C1 segment of cervical spinal cord (tissue), 14 donors: ENCODE results near the gene GAS5.
"Not testable (repeated sequence)": the region's sequence is repeated elsewhere in the genome, so short reads cannot be mapped to it uniquely, and the experiment has no call there.

Experiments used
- DNase-seq, 14 donors: peaks; one replicate each; lab custom pipeline; 2025; lab: John Stamatoyannopoulos, UW

Gene GAS5

DNA sequence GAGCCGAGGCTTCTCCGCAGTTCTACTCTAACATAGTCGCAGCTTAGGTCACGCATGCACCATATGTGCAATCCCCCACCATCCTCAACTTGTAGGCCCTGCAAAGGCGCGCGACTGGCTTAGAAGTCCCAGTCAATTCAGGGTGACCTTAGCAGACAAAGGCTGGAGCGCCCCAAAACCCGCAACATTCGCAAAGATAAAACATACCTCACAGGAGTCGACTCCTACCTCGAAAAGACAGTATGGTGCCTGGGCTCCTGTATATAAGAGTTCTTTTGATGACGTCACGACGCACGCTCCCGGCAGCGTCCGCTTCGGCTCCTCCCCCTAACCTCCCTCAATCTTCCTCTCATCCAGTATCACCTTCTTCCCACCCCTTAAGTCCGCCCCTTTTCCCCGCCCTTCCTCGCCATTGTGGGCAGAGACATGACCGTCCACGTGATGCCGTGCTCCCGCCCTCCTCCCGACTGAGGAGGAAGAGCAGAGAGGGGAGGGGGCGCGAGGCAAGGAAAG lies at the start of gene GAS5:
TSS of gene GAS5 (minus strand) at position 237 of the 513 bp plus-strand sequence.
- DNase-seq = peak; percentile 72 to 99 (median 96)

DNA sequence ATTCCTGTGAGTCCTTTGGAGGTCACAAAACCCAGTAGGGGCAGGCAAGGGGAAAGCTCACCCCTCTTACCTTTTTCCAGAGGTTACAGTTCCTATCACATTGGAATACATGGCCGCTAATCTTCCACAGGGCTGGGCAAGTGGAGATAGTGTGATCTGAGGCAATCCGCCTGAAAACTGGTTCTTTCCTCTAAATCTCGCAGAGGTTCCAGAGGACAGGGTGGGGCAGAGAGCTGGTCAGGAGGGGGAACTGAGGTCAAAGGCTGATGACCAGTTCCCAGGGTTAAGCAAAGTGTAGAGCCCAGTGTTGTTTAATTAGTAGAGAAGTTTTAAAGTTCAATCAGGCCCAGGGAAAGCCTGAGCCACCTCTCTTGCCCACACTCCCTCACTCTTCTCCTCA lies 49.4 kb upstream of the GAS5 start, which contains the start of gene SERPINC1:
TSS of gene SERPINC1 (minus strand) at position 179 of the 400 bp plus-strand sequence. CDS start at position 111, 68 bp downstream.
- no peak for DNase-seq

DNA sequence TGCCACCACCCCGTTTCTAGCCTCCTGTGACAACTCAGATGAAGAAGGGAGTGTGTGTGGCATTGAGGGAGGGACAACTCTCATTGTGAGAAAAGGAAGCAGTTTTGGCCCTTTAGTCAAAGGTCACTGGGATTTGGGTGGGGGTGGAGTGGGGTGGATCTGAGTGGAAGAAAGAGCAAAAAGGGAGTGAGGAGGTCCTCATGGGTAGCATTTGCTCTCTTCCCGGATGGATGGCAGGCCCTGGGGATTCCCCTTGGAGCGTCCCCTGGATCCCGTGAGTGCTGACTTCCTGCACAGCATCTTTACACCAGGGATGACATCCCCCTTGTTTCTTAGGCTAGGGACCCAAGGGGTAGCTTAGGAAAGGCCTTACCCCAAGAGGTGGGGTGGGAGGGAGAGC lies 48.9 kb upstream of the GAS5 start:
- no peak for DNase-seq

DNA sequence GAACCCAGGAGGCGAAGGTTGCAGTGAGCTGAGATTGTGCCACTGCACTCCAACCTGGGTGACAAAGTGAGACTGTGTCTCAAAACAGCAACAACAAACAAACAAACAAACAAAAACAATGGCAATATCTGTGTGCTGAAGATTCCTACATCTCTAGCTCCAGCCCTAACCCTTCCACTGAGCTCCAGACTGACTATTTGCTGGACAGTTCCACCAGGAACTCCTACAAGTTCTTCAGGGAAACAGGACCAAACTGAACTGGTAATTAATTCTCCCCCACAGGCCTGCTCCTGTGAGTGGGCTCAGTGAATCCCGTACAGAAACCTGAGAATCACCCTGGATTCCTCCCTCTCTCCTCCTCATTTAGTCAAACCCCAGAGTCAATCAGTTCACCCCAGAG lies 47.8 kb upstream of the GAS5 start:
- DNase-seq = no peak

DNA sequence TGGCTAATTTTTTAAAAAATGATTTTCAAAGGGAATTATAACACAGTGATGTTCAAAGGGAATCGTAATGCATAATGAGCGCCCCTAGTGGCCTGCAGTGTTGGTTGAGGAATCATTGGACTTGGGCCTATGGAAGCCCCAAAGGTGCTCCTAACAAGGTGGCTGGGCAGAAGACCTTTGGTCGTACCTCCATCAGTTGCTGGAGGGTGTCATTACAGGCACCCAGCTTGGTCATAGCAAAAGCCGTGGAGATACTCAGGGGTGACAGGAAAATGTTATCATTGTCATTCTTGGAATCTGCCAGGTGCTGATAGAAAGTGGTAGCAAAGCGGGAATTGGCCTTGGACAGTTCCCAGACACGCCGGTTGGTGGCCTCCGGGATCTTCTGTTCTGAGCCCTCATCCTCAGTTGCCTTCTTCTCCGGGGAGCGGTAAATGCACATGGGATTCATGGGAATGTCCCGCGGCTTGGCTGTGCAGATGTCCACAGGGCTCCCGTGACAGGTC lies 46.6 kb upstream of the GAS5 start:
- no peak for DNase-seq

DNA sequence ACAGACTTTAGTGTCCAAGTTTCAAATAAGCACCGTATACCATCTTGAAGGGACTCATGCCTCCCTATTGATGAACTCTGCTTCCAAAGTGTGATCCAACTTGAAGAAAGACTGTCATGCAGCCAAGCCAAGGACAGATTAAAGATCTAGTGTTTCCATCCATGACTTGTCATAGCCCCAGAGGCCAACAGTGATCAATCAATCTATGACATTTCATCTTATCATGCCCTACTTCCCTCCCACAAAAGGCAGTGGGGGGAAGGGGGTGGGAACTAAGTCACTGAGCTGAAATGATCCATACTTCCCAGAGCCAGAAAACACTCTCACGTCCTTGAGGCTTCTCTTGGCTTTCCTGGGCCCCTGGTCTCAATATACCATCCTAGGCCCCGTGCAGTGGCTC lies 45.3 kb upstream of the GAS5 start:
- DNase-seq = no peak

DNA sequence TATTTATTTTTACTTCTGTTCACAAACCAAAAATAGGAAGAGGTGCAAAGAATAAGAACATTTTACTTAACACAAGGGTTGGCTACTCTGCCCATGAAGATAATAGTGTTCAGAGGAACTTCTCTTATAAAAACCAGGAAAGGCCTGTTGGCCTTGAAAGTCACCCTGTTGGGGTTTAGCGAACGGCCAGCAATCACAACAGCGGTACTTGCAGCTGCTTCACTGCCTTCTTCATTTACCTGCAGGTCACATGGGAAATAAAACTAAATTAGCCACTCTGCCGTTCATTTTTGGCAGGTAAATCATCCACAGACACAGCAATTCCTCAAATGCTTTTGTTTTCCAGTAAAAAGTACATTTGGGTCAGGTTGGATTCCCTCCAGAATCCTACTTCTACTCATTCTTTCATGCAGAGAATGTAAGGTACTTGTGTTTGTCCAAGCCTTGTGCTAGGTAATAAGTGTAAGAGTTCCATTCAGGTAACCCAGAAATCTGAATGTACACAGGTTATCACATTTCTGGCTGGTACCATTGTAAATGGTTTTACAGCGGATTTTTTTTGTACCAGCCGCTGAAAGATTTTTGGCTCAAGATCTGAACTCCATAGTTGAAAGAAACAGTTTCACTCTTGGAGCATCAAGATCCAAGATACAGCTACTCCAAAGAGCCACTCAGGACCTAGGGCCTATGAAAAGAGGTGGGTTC lies 36.2 kb upstream of the GAS5 start:
- no peak for DNase-seq

DNA sequence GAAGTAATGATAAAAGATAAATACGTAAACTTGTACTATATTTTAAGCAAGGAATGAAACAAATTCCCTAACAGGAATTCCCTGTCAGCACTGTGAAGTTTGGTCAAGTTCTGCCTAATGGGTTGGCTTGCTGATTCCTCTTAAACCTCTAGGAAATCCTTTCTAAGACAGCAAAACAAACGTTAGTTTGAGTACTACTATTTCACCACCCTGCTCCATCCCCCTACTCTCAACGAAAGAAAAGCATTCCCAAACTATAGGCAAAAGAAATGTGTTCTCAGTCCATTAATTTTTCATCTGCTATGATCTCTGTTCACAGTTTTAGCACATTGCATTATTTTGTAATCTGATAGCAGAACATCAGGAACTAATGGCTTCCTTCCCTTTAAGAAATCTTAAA lies 33.2 kb upstream of the GAS5 start:
- DNase-seq = no peak

DNA sequence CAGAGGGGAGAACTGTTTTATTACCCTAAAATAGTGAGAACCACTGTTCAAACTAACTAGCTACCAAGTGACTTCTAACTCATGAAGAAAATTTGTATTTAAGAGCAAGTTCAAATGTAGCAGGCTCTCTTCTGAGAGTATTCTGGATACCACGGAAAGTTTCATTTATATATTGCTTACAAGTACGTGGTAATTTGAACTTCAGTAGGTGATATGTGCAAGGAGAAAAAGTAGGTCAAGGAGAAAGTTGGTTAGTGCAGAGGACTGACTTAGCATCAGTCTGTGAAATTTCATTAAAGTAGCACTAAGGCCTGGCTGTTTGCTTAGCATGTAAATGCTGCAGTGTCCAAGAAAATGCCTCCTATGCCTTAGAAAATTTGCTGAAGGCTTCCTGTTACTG lies 32.6 kb upstream of the GAS5 start:
- no peak for DNase-seq

DNA sequence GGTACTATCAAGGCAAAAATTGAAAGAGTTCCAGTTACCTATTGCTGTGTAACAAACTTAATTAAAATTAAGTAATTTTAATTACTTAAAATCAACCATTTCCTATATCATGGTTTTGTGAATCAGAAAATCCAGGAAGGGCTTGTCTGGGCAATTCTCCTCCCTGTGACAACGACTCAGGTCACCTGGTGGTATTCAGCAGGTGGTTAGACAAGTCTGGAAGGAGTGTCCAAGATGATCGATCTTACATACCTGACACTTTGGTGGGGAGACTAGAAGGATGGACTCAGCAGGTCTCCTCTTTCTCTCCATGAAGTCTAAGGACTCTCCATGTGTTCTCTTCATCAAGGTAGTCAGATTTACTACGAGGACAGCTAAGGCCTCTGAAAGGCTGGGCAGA lies 26.4 kb upstream of the GAS5 start:
- DNase-seq = no peak

DNA sequence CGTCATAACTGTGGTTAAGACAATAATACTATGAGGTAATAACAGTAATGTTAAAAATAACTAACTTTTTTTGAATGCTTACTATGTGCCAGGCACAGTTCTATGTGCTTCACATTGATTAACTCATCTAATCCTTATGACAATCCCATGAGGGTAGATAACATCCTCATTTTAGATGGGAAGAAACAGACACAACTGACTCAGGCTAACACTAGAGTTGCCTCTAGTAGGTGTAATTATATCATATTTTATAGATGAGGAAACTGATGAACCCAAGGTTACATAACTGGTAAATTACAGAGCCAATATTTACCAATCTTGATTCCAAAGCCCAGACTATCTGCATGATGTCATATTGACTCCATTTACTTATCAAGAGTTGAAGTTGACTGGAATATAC lies 25.8 kb upstream of the GAS5 start:
- no peak for DNase-seq

DNA sequence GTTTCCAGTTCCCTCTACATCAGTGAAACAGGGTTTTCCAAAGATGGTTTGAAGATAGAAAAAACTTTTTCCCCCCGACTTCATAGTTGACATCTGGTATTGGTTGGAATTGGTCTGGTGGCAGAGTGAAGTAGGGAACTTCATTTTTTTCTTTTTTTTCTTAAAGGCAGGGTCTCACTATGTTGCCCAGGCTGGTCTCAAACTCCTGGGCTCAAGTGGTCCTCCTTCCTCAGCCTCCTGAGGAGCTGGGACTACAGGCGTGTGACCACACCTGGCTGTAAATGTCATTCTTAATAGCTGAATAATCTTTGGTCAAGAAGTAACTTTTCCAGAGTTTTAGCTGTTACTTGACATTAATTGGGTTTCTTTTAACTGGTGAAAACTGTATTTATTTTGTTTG lies 22.1 kb upstream of the GAS5 start:
- DNase-seq = no peak

DNA sequence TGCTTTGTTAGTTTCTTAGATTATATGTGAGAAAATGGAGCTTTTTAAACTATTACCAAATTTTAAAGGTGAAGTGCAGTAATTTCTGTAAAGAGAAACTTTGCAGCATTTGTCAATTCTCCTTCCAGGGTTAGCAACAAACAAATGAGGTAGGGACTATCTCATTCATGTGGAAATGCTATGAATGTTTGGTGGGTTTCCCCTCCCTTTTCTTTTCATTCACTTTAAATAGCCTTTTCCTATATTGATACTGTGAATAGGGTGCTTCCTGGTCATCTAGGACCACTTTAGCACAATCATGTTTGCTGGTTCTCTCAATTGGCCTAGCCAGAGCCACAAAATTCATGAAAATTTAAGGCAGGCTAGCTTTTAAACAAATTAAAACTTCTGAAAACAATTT lies 21.0 kb upstream of the GAS5 start:
- DNase-seq = no peak

DNA sequence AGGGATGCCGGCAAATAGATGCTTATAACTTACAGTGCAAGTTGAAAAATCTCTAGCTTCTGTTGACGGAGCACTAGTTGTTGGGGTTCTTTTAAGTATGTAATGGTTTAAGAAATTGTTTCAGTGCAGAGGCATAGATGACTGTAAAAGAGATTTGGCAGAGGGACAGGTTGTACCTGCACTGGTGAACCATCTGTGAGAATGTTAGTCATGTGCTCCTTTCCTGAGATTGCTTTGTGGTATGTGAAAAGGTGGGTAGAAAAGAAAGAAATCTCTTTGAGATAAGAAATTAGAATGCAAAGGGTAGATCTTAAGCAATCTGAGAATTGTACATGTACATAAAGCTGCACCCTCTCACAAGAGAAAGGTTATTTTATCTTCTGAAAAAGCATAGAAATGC lies 19.8 kb upstream of the GAS5 start:
- no peak for DNase-seq

DNA sequence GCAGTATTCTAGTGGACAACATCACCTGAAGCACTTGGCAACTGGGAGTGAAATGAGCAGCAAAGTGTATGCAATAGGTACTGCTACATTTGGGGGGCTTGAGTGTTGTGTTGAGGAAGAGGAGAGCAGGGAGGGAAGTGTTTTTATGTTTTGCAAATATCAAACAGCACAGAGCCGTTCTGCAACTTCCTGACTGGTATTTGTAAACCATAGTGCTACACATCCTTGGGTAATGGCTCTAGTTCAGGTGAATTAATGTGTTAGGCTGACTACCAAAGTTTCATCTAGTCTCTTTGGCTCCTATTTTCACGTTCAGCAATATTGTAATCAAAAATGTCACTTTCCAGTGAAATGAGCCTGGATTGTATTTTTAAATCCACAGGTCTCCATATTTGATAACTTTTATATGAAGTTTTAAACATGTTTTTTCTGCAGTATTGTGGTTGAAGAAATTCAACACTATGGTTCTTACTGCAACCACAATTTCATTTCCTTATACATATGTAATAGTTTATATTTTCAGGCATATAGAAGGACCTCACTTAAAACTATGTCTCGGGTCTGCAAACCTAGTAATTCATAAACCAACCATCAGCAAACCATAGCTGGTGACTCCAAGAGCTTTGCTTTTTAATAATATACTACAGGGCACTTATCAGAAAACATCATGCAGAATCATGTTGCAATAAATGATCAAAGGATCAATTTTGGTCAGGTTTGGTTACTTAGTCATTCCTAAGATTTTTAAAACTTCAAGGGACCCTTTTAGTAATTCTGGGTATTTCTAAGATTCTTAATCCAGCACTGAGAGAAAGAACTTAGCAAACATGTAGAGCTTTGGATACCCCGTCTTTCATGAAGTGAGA lies 19.2 kb upstream of the GAS5 start:
- no peak for DNase-seq

DNA sequence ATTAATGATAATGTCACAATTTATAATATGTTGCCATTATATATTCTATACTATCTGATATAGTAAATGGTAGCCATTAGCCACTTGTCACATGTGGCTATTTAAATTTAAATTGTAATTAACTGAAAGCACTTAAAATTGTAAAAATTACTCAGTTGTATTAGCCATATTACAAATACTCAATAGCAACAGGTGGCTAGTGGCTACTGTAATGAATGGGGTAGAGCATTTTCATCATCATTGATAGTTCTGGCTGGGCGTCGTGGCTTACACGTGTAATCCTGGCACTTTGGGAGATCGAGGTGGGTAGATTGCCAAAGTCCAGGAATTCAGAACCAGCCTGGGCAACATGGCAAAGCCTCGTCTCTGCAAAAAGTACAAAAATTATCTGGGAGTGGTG lies 16.9 kb upstream of the GAS5 start:
- DNase-seq = no peak

DNA sequence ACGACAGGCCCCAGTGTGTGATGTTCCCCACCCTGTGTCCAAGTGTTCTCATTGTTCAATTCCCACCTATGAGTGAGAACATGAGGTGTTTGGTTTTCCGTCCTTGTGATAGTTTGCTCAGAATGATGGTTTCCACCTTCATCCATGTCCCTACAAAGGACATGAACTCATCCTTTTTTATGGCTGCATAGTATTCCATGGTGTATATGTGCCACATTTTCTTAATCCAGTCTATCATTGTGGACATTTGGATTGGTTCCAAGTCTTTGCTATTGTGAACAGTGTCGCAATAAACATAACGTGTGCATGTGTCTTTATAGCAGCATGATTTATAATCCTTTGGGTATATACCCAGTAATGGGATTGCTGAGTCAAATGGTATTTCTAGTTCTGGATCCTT lies 13.3 kb upstream of the GAS5 start:
- not testable (repeated sequence) for DNase-seq

DNA sequence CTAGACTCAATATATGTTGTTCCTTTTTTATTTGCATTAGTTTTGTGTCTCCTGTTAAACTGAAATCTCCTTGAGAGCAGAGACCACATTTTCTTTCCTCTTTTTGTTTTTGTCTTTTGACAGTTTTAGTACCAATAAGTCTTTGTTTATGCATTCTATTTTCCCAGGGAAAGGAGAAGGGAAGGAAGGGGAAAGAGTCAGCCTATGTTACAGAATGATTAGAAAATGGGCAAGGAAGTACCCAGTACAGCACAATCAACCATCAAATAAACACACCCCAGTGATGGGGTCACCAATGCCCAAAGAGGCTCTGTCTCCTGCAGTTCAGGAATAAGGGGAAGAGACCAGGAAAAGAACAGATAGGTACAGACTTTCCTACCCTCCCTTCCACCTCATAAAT lies 10.5 kb upstream of the GAS5 start:
- DNase-seq = no peak

DNA sequence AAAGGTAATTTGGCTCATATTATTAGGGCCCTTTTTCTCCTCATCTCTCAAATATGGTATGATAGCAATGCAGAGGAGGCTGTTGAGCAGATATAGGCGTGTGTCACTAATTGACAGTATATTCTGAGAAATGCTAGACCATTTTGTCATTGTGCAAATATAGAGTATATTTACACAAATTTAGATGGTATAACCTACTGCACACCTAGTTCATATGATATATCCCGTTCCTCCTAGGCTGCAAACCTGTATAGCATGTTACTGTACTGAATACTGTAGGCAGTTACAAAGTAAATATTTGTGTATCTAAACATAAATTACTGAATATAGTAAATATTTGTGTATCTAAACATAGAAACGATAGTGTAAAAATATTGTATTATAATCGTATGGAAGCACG lies 8.9 kb upstream of the GAS5 start:
- DNase-seq = no peak

DNA sequence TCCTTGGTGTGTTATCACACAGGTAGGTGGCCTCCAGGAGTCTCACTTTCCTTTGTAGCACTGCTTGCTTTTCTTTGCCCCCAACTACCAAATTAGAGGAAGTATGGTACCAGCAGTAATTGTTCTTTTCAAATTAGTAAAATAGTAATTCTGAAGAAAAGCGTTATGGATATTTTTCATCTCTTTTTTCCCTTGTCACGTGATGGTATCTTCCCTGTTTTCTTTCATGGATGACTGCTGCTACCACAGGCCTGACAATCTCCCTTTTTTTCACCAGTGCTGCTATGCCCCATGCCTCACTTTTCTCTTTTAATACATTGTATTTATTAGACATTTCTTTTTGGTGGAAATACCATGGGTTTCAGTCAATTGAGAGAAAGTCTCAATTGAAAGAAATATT lies 3.7 kb upstream of the GAS5 start:
- DNase-seq = no peak

DNA sequence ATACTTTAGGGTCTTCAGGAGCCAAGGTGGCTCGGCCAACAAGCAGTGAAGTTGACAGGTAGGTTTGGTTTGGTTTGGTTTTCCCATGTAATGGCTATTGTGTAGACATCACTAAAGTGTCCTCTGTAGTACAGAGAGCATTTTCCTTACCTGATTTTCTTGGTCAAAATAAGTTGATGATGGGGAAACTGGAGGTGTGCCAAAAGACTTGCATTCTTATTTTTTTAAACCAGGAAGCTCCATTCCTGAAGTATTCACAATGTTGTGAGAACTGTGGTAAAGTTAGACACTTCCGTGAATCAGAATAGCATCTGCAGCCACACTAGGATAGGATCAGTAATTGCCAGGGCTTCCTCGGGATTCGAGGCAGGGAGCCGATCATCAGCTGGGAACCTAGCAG lies 3.3 kb upstream of the GAS5 start:
- DNase-seq = no peak

DNA sequence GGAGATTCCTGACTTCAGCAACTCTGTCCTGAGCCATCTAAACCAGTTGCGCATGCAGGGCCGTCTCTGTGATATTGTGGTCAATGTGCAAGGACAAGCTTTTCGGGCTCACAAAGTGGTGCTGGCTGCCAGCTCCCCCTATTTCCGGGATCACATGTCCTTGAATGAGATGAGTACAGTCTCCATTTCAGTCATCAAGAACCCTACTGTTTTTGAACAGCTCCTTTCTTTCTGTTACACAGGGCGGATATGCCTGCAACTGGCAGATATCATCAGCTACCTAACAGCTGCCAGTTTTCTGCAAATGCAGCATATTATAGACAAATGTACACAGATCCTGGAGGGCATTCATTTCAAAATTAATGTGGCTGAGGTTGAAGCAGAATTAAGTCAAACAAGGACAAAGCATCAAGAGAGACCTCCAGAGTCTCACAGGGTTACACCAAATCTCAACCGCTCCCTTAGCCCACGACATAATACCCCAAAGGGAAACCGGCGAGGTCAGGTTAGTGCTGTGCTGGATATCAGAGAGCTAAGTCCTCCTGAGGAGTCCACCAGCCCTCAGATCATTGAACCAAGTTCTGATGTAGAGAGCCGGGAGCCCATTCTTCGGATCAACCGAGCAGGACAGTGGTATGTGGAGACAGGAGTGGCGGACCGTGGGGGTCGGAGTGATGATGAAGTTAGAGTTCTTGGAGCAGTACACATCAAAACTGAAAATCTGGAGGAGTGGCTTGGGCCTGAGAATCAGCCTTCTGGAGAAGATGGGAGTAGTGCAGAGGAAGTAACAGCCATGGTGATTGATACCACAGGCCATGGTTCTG lies 2.7 kb upstream of the GAS5 start:
- peak in 10 of 14 donors; percentile 2 to 47 (median 22) for DNase-seq
